NCI-H2196 (cell line): ENCODE results near the gene CLPSL2.
A peak's percentile ranks its signal among the peaks of the same experiment; 100 is the strongest.

Experiments
- DNase-seq: peaks from one replicate; lab custom pipeline; 2025; ENCODE audit not compliant: unreplicated experiment; lab: John Stamatoyannopoulos, UW

Gene CLPSL2

DNA sequence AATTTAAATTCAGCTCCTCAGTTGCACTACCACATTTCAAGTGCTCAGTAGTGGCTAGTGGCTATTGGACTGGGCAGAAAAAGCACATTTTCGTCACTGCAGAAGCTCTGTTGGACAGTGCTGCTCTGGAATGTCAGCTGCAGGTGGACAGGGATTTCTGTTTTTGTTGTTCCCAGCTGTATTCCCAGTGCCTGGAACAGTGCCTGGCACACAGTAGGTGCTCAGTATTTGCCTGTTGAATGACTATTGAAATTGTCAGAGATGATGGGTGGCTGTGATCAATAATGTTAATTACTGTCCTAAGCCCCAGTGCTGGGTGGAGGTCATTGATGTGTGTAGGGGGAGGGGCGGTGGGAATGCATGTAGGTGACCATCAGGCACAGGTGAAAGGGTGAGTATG is 9.9 kb downstream of the CLPSL2 start:
- no peak for DNase-seq

DNA sequence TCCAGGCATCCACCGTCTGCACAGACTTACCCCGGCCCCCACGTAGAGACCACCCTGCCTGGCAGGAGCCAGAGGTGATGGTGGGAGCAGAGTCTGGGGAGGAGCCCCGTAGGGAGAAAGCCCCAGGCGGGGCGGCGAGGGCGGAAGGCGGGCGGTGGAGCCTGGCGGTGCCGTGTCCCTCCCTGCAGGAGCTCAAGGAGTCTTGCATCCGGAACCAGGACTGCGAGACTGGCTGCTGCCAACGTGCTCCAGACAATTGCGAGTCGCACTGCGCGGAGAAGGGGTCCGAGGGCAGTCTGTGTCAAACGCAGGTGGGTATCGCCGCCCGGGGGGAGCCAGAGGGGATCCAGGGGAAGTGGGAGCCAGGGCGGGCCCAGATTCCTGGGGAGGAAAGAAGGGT is 10.4 kb downstream of the CLPSL2 start:
- DNase-seq, result no peak

DNA sequence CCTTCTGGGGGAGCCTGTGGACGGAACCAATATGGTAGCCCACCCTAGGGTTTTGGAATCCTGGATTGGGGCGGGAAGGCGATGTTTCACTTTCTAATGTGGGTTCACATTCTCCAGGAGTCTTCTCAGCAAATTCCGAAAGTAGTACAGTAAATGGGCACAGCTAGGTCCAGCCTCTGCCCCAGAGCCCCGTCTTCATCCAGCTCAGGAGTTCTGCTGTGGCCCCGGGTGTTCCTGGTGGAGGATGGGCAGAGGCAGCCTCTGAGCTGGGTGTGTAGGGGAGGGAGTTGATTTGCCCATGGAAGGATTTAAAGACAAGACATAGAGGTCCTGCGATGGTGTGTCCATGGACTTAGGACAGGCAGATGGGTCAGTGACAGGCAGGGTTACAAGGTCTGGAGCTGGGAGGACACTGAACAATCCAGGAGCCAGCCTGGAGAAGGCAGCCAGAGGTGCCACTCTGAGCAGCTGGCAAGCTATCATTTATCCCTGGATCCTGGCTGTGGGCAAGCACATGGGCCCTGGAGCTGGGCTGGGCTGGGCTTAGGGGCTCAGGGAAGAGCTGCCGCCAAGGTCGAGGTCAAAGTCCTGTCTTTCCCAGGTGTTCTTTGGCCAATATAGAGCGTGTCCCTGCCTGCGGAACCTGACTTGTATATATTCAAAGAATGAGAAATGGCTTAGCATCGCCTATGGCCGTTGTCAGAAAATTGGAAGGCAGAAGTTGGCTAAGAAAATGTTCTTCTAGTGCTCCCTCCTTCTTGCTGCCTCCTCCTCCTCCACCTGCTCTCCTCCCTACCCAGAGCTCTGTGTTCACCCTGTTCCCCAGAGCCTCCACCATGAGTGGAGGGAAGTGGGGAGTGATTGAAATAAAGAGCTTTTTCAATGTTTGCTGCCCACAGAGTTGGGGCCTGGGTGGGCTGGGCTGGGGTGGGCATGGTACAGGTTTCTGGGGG is 11.1 kb downstream of the CLPSL2 start:
- DNase-seq, result no peak

DNA sequence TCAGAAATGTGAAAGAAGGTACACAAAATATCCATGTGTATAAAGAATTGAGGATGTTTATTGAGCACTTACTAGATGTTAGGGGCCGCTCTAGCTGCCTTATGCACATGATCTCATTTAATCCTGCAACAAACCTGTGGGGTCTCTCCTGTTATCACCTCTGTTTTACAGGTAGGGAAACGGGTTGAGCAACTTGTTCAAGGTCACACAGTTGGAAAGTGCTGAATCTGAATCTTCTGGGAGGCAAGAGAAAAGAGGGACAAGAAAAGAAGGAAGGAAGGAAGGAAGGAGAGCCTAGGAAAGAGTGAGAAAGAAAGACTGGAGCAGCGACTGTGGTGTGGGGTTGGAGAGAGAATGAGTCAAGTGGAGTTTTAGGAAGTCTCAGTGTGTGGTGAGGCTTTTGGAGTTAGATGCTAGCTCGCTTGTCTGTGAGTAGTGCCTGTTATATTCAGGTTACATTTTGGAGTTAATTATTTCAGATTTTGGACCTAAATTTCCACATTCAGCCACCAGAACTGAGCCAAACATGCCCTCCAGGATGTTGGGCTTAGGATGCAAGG is 12.1 kb downstream of the CLPSL2 start:
- no peak for DNase-seq

DNA sequence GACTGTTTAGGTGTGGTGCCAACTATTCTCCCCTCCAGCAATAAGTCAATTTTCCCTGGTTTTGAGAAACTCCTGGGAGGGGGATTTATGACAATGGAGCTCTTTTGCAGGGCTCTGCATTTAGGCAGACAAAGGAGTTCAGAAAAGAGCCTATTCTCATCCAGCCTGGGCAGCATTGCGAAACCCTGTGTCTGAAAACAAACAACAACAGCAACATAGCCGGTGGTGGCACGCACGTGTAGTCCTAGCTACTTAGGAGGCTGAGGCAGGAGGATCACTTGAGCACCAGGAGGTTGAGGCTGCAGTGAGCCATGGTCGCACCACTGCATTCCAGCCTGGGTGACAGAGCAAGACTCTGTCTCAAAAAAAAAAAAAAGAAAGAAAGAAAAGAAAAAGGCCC is 14.3 kb downstream of the CLPSL2 start:
- DNase-seq, result no peak

DNA sequence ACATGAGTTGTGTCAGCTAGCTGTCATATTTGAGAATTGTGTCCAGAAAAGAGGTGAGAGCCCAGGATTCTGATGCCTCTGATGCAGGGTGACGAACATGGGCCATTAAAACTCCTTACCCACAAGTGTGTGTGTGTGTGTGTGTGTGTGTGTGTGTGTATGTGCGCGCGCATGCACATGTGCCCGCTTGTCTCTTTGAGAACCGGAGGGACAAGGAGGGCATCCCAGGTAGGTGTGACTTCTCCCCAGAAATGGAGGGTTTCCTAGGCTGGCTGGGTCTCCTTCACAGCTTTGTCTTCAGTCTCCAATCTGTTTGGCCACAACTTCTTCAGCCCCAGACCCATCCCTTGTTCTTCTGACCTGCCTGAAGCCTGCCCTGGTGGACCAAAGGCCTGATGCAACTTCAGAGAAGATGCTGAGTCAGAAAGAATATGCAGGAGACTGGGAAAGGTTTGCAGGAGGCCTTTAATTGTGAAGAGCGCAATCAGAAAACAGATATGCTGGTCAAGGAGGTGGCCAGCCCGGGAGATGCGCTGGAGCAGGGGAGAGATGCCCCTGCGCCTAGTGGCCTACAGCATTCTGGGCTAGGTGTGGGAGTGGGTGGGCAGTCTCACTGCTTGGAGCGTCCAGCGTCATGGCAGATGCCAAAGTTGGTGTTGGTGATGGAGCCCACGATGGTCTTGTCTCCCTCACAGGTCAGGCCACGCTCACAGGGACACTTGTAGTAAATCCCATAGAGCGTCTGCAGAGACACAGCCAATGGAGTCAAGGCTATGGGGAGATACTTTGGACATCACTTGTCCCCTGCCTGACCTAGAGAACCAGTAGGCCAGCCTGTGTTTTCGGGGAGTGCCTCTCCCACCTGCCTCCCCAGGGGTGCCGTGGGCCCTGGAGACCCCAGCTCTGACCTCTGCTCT is 18.4 kb downstream of the CLPSL2 start:
- no peak for DNase-seq

DNA sequence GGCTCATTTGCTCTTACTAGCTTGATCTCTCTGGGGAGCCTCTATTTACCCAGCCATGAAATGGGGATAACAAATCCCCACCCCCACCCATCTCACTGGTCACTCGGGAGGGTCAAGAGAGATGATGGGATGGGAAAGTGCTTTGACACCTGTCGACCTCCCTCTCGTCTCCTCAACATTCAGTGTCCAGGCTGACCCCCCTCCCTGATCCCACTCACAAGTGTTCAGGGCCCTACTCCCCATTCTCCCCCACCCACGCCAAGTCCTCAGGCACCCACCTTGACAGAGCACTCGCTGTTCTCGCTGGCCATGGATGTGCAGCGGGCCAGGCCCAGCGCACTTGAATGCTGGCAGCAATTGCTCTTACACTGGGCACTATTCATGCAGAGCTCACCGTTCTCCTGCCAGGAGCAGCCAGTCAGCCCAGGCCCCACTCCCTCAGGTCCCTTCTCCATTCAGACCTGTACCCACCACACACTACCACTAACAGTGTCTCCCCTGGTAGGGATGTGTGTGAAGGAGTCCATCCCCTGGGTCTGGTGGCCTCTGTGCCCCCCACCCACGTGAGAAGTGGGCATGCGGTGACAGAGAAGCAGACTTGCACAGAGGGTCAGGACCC is 19.2 kb downstream of the CLPSL2 start:
- DNase-seq, result no peak

DNA sequence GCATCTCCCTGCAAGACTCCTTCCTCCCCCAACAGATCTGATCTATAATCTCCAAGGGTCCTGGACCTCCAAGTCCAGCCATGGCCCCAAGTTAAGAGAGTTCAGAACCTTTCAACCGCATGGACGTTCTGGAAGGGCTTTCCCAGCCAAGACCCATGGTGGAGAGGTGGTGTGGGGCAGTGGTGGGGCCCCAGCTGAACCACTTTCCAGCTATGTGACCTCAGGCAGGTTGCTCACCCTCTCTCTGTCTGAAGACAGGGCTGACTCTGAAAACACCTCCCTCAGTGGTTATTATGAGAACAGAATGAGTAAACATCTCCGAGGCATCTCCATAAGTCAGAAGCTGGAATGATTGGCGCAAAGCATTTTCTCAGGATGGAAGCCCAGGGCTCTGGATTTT is 19.8 kb downstream of the CLPSL2 start:
- DNase-seq, result no peak

DNA sequence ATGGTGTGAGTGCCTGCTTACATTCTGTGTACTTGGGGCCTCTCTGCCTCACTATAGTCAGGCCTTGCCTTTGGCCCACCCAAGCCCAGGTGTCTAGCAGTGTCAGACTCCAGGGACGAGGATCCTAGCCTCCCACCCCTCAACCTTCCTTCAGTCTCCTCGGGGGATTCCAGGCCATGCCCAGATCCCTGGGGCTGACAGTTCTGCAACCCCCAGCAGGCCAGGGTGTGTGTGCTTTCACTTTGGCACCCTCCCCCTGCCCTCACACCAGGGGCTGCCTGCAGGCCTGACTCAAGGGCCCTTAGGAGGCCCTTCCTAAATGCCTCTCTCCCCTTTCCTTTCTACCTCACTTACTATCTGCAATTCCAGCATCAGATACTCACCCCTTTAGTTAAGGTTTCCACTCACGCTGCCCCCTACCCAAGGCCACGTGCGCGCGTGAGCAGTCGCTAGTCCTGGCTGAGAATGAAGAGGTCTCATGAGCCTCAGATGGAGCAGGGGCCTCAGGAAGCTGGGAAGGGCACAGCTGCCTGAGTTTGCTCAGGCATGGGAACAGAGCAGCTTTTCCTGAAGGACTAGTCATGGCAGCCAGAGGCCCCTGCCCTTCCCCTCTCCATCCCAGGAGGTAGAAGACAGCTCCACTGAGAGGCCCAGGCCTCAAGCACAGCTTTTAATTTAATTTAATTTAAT is 21.6 kb downstream of the CLPSL2 start:
- DNase-seq, result no peak

DNA sequence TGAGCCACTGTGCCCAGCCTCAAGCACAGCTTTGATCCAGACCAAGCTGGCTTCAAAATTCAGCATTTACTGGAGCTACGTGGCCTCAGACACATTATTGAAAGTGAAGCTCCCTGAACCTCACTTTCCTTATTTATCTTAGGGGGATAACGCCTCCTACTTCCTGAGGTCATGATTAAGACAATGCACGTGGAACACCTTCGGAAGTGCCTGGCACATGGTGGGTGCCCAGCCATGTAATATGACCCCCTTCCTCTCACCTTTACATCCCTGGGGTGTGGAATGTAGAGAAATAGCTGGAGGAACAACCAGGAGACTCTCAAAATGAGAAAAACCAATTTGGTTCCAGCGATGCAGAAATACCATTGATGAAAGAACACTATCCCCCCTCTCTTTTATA is 22.3 kb downstream of the CLPSL2 start:
- no peak for DNase-seq

DNA sequence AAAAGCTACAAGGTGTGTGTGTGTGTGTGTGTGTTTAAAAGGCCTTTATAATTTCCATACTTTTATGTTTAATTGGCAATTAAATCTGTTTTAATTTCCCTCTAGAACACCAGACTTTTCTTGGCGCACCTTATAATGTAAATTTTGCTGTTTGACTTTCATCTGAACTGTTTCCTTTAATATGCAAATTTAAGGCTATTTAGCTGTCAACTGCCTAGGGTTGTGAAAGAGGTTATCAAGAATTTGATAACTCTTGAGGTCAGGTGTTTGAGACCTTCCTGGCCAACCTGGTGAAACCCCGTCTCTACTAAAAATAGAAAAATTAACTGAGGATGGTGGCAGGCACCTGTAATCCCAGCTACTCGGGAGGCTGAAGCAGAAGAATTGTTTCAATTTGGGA is 24.8 kb downstream of the CLPSL2 start:
- no peak for DNase-seq

DNA sequence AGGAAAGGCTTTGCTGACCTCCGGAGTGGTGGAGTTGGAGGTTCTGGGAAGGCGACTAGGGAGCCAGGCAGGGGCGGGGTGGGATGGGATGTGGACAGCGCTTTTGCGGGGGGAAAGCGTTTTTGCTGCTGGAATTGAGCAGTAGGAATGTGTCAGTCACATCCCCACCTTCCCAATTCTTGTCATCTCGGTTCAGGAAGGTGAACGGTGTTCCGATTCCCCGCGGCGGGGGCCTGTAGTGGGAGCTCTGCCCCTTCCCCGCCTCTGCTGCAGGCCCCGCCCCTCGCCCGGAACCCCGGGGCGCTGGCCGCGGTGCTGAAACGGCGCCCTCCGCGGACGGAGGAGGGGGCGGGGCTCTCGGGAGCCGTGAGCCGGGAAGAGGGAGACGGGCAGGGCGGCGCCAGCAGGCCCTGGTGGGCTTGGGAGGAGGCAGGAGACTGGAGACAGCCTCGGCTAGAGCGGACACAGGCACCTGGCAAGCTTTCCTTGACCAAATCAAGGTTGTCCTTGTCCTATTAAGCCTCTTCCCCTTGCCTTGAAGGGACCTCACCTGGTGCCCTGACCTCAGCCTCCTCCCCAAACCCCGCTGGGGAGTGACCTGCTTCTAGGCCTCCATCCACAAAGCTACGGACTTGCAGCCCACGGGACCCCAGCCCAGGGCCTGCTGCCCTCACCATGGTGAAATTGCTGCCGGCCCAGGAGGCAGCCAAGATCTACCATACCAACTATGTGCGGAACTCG is 28.8 kb downstream of the CLPSL2 start, which contains the start of gene LHFPL5:
Gene LHFPL5 (plus strand): TSS at position 357 of the 741 bp plus-strand sequence. CDS start 319 bp downstream, at position 676.
- peak; percentile 87 for DNase-seq

DNA sequence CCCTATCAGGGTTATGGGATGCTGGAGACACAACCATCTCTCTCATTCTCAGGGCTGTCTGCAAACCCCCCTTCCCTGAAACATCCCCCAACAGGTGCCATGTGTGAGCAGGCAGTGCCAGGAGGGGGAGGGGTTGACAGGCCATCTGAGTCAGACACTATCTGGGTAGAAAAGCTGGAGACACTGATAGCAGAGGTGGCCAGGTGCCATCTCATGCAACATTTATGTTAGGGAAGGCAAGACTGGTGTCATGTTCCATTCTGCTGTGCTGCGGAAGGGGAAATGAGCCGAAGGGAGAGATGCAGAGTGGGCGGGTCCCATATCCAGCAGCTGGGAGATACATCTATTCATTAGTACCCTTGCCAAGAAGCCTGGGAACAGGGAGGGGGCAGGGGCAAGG is 32.3 kb downstream of the CLPSL2 start:
- peak; percentile 92 for DNase-seq

DNA sequence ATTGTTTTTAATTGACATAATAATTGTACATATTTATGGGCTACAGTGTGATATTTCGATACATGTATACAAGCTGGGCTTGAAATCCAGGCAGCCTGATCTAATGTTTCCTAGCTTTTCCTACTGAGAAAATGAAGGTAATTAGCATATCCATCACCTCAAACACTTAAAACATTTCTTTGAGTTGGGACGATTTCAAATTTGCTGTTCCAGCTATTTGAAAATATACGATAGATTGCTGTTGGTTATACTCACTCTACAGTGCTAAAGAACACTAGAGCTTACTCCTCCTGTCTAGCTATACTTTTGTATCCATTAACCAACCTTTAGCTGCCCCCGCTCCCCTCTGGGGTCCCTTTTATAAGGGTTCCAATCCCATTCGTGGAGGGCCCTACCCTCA is 33.4 kb downstream of the CLPSL2 start:
- no peak for DNase-seq

DNA sequence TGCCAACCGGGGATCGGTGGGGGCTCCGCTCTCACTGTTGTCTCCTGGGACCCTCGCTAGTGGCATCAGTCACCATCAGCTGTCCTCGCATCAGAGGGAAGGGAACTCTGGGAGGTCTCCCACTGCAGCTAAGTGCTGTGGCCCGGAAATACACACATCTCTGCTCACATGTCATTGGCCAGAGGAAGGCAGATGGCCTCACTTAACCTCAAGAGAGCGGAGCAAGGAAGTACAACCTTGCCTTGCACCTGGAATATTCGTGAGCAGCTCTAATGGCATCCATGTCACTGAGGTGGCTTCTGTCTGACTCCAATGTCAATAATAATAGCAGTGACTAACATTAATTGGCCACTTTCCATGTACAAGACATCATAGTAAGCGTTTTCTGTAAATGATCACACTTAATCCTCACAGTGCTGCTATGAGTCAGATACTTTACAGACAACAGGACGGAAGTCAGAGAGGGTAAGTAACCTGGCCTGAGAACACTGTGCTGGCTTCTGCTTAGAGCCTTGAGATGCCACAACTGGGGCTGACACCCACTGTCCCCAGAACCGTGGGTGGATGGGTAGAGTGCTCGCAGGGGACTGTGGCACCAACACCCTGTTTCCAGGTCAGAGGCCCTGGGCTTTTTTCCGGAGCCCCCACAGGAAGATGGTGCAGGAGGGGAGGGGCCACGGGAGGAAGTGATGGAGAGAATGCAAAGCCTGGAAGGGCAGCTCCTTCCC is 34.7 kb downstream of the CLPSL2 start:
- peak; percentile 72 for DNase-seq

DNA sequence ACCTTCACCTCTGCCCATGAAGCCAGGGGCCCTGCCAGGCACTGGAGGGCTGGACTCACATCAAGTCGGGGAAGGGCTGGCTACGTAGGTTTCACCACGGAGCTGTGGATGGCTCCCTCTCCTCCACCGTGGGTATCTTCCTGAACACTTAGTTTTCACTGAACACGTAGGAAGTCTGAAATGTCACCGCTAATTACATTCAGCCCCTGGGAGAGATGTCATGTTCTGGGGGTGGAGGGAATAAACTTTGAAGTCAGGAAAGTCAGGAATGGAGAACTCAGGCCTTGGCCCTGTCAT is 35.2 kb downstream of the CLPSL2 start:
- no peak for DNase-seq

DNA sequence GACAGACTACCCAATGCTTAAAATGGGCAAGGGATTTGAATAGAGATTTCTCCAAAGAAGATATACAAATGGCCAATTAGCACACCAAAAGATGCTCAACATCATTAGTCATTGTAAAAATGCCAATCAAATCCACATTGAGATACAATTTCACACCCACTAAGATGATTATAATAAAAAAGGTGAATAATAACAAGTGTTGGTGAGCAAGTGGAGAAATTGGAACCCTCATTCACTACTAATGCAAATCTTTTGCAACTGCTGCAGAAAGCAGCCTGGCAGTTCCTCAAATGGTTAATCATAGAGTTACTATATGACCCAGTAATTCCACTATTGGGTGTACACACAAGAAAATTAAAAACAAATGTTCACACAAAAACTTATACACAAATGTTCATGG is 41.1 kb downstream of the CLPSL2 start:
- DNase-seq, result no peak

DNA sequence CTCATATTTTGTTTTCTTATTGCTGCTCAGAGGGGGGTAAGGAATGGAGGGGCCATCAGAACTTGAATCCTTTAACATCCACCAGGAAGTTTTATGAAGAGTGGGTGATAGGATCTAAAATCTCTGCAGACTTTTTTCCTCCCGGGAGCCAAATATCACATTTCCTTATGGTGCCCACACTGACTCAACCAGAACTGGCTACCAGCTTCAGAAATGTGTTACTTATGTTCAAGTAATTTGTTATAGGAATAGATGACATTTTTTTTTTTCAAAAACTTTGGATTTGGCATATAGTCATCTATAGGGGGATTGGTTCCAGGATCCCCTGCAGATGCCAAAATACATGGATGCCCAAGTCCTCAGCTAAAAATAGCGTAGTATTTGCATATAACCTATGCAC is 47.2 kb downstream of the CLPSL2 start:
- DNase-seq, result no peak

DNA sequence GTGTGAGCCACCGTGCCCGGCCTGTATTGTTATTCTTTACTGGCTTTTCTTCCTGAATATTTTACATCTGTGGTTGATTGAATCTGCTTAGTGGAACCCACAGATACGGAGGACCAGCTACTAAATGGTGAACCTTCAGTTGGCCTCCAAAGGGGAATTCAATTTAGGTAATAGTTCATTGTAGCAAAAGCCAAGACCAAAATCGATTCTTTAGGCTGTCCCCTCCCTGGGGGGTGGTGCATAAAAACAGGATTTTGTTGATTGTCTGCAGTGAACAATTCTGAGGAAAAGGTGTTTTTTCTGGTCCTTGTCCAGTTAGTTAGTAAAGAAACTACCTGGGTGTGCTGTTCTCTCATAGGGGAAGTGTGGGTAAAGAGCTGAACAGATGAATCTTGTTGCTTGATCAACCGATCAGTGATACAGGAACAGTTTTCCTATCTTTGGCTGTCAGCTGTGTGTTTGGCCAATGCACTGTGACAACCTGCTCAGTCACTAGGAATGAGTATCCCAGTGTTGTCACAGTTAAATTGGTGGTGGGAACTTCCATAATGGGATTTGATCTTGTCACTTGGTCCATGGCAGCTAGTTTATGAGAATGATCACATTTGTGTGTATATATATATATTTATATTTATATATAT is 48.3 kb downstream of the CLPSL2 start:
- no peak for DNase-seq
